ENCODE results near the gene INSR.

Gene INSR

DNA sequence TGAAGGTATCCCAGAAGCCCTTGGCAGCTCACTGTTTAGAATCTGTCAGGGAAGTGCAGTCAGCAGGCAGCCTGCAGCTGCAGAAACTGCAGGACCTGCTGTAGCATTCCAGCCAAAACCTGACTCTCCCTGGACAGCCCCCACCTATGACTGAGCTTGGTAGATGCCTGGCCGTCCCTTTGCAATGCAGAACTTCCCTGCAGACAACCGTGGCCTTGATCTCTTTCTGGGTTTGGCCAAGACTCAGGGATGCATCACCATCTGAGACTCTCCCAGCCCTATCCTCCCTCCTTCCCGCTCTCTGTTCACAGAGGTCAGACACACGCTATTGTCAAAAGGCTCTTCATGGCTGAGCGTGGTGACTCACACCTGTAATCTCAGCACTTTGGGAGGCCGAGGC lies 125.3 kb downstream of the INSR start:
- Histone ChIP-seq H3K27ac (no peak overlapping the region), H3K9me3 (no peaks in the 10 kb centered on the region), H3K4me3 (ENCODE audit: low read depth in 1 of 2, low read length in 1 of 2) (no peak overlapping the region), H3K4me1 (ENCODE audit: control insufficient read depth in 1 of 2, insufficient read depth in 1 of 2, low read depth in 1 of 2, low read length in 1 of 2) (no peaks in the 10 kb centered on the region), H3K36me3 (peaks cover 42% of the 10 kb centered on the region), H3K27me3 (no peaks in the 10 kb centered on the region)
- TF ChIP-seq CTCF (IDR thresholded peaks at IDR 0.05): no peak

GRCh38 chr19:7161292-7161691 lies 132.9 kb downstream of the INSR start:
- TF ChIP-seq CTCF (IDR thresholded peaks at IDR 0.05): no peak
- Histone ChIP-seq H3K9me3 (no peaks in the 10 kb centered on the region), H3K27me3 (no peaks in the 10 kb centered on the region), H3K4me1 (ENCODE audit: control insufficient read depth in 1 of 2, insufficient read depth in 1 of 2, low read depth in 1 of 2, low read length in 1 of 2) (peaks cover 6% of the 10 kb centered on the region in 2 experiments), H3K4me3 (ENCODE audit: low read depth in 1 of 2, low read length in 1 of 2) (no peak overlapping the region), H3K36me3 (peaks cover 32% of the 10 kb centered on the region), H3K27ac (no peak overlapping the region)

DNA sequence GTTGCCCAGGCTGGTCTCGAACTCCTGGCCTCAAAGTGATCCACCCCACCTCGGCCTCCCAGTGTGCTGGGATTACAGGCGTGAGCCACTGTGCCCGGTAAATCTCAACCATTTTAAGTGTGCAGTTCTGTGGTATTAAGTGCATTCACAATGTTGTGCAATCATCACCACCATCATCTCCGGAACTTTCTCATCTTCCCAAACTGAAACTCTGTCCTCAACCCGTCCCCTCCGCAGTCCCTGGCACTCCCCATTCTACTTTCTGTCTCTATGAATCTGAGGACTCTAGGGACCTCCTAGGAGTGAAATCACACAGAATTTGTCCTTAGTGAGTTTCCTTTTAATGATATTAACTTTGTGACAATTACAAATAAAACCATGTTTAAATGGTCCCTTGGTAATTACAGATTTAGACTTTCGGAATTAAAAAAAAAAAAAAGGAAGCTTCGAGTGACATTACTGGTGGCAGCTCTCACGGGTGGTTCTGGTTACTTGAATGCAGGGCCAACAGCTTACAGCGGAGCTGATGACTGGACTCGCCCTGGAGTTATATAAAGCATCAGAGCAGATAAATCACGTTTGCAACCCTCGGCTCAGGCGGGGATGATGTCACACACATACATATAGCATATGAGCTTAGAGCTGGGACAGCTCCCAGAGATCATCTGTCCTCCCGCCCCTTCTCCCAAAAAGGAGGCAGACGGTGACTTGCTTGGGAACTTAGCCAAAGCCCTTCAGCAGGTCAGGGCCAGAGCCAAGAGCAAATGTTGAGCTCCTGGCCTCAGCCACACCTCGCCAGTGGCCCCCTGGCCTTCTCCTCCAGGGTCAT lies 134.9 kb downstream of the INSR start:
- Histone ChIP-seq H3K27me3 (no peaks in the 10 kb centered on the region), H3K9me3 (no peaks in the 10 kb centered on the region), H3K27ac (peak overlapping the region; percentile 68), H3K4me1 (ENCODE audit: control insufficient read depth in 1 of 2, insufficient read depth in 1 of 2, low read depth in 1 of 2, low read length in 1 of 2) (peaks cover 6% of the 10 kb centered on the region in 2 experiments), H3K4me3 (ENCODE audit: low read depth in 1 of 2, low read length in 1 of 2) (no peak overlapping the region), H3K36me3 (peaks cover 19% of the 10 kb centered on the region)
- TF ChIP-seq CTCF (IDR thresholded peaks at IDR 0.05): no peak

DNA sequence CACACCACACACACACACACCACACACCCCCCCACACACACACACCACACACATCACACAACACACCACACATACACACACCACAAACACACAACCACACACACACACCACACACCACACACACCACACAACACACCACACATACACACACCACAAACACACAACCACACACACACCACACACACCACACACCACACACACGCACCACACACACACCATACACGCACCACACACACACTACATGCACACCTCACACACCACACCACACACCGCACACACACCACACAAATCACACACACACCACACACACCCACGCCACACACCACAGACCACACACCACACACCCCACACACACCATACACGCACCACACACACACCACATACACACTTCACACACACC lies 141.2 kb downstream of the INSR start:
- H3K36me3 ChIP-seq: no peaks in the 10 kb centered on the region
- no peaks in the 10 kb centered on the region for H3K27me3 ChIP-seq
- no peaks in the 10 kb centered on the region for H3K4me1 ChIP-seq (ENCODE audit: control insufficient read depth in 1 of 2, insufficient read depth in 1 of 2, low read depth in 1 of 2, low read length in 1 of 2)
- H3K4me3 ChIP-seq (ENCODE audit: low read depth in 1 of 2, low read length in 1 of 2): no peak overlapping the region
- H3K9me3 ChIP-seq: no peaks in the 10 kb centered on the region
- no peak for TF ChIP-seq CTCF (IDR thresholded peaks at IDR 0.05)
- H3K27ac ChIP-seq: no peak overlapping the region

- H3K9me3 ChIP-seq: no peaks in the 10 kb centered on the region
- no peak overlapping the region for H3K4me3 ChIP-seq (ENCODE audit: low read depth in 1 of 2, low read length in 1 of 2)
- H3K27me3 ChIP-seq: no peaks in the 10 kb centered on the region
- TF ChIP-seq CTCF (IDR thresholded peaks at IDR 0.05): no peak
- H3K27ac ChIP-seq: no peak overlapping the region
- no peaks in the 10 kb centered on the region for H3K36me3 ChIP-seq
- no peaks in the 10 kb centered on the region for H3K4me1 ChIP-seq (ENCODE audit: control insufficient read depth in 1 of 2, insufficient read depth in 1 of 2, low read depth in 1 of 2, low read length in 1 of 2)
Observed at GRCh38 chr19:7152568-7152967, 141.6 kb downstream of the INSR start.
